ENCODE data around the gene SDR42E2.
"Not testable (repeated sequence)": the region's sequence is repeated elsewhere in the genome, so short reads cannot be mapped to it uniquely, and the experiment has no call there.

The SDR42E2 gene

GRCh38 chr16:22216191-22216831 is 54.0 kb downstream of the SDR42E2 start:
- ATAC-seq, result peak; percentile 51 to 59

GRCh38 chr16:22216832-22217225 is 54.5 kb downstream of the SDR42E2 start:
- not testable (repeated sequence) for ATAC-seq

- ATAC-seq, result peak; percentile 62 to 79
These were observed 55.8 kb downstream of the SDR42E2 start for GRCh38 chr16:22217890-22218730.

GRCh38 chr16:22219389-22220068 is 57.2 kb downstream of the SDR42E2 start:
- no peak for ATAC-seq

GRCh38 chr16:22220069-22220440 is 57.7 kb downstream of the SDR42E2 start:
- no peak for ATAC-seq

- ATAC-seq, result no peak
These were observed 58.4 kb downstream of the SDR42E2 start for GRCh38 chr16:22220714-22221113.

- no peak for ATAC-seq
These were observed 59.7 kb downstream of the SDR42E2 start for GRCh38 chr16:22222006-22222405.

GRCh38 chr16:22222998-22223397 is 60.7 kb downstream of the SDR42E2 start:
- ATAC-seq, result no peak

- no peak for ATAC-seq
These were observed 62.8 kb downstream of the SDR42E2 start for GRCh38 chr16:22225060-22225459.

- ATAC-seq, result no peak
These were observed 67.6 kb downstream of the SDR42E2 start for GRCh38 chr16:22229889-22230288.

GRCh38 chr16:22232277-22233036 is 70.2 kb downstream of the SDR42E2 start:
- peak; percentile 99 to 100 for ATAC-seq

GRCh38 chr16:22233037-22233372 is 70.7 kb downstream of the SDR42E2 start:
- no peak for ATAC-seq

GRCh38 chr16:22235839-22236745 is 73.8 kb downstream of the SDR42E2 start:
- no peak for ATAC-seq

- peak in 1 of 2 donors; percentile 49 for ATAC-seq
These were observed 77.0 kb downstream of the SDR42E2 start for GRCh38 chr16:22239131-22239805.

GRCh38 chr16:22240023-22240710 is 77.9 kb downstream of the SDR42E2 start:
- no peak for ATAC-seq

All from activated CD4-positive, CD25-positive, alpha-beta regulatory T cell treated with anti-CD3 and anti-CD28 coated beads, Interleukin-2, amount 50 U/mL, for 24 hours (primary cell).